Lower leg skin (tissue), 3 donors: ENCODE measurements around the gene PLEKHM1.

ENCODE experiments used
- CTCF ChIP-seq, 3 donors: fragments of 450-650 bp; IDR thresholded peaks; one replicate each; pipeline ENCODE4 v1.5.1; 2016; ENCODE audit warnings: antibody characterized with exemption in 3 of 3, mild to moderate bottlenecking in 3 of 3, moderate library complexity in 2 of 3
- POLR2A ChIP-seq, 2 donors: fragments of 450-650 bp; IDR thresholded peaks; one replicate each; pipeline ENCODE4 v1.6.1; 2016 to 2017; ENCODE audit warnings: antibody characterized with exemption in 2 of 2, mild to moderate bottlenecking in 1 of 2, moderate library complexity in 1 of 2

GRCh38 chr17:45391918-45392317 is 98.6 kb downstream of the PLEKHM1 start:
- TF ChIP-seq CTCF (IDR thresholded peaks at IDR 0.05) (no peak), POLR2A (IDR thresholded peaks at IDR 0.05) (no peak)
